HUES48 (cell line): ENCODE measurements around the gene OR10A2.

Source experiments
- H3K27ac ChIP-seq: one replicate; pipeline ENCODE4 v1.7.0; 2013; ENCODE audit warnings: low read depth, low read length, inconsistent platforms
- H3K27me3 ChIP-seq: 2 replicates; pipeline ENCODE4 v1.6.1; 2013; ENCODE audit warnings: mild to moderate bottlenecking, low read length; ENCODE audit not compliant: control insufficient read depth, insufficient read depth
- H3K36me3 ChIP-seq: 2 replicates; pipeline ENCODE4 v1.6.1; 2013; ENCODE audit warnings: low read length; ENCODE audit not compliant: control insufficient read depth, insufficient read depth
- H3K4me1 ChIP-seq: 2 replicates; pipeline ENCODE4 v1.6.1; 2013; ENCODE audit warnings: mild to moderate bottlenecking, low read length; ENCODE audit not compliant: control insufficient read depth, insufficient read depth
- H3K4me3 ChIP-seq: 2 replicates; pipeline ENCODE4 v1.5.1; 2013; ENCODE audit warnings: mild to moderate bottlenecking, low read depth, low read length
- H3K9ac ChIP-seq: 2 replicates; pipeline ENCODE4 v1.6.1; 2013; ENCODE audit warnings: mild to moderate bottlenecking, low read depth, low read length, moderate library complexity
- H3K9me3 ChIP-seq: 2 replicates; pipeline ENCODE4 v1.6.1; 2013; ENCODE audit warnings: low read length; ENCODE audit not compliant: control insufficient read depth, insufficient read depth

OR10A2 gene

DNA sequence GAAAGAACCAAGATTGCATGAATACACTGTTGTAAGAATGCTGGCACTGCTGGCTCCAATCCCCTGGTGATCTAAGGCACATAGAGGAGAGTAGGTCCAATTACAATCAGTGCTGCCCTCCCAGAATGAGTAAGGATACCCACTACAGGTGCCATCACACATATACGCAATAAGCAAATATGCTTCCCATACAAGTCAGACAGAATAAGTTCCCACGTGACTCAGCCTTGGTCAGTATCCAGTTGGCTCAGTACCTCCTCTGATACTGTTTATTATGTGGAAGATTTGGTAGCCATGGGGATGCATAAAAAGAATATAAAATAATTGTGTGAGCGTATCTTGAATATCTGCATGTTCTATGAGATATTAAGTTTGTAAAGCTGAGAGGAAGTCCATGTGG, 49.1 kb downstream of the OR10A2 start:
- peaks cover 5% of the 10 kb centered on the region; the same call in 1 of the 2 replicates for H3K4me1 ChIP-seq
- H3K9me3 ChIP-seq, result no peaks in the 10 kb centered on the region
- H3K27ac ChIP-seq, result no peak overlapping the region
- H3K4me3 ChIP-seq, result no peak overlapping the region
- no peaks in the 10 kb centered on the region for H3K36me3 ChIP-seq
- no peaks in the 10 kb centered on the region for H3K27me3 ChIP-seq
- no peak overlapping the region for H3K9ac ChIP-seq

GRCh38 chr11:6919698-6920097, 56.8 kb downstream of the OR10A2 start:
- no peak overlapping the region for H3K9ac ChIP-seq
- H3K9me3 ChIP-seq, result no peaks in the 10 kb centered on the region
- H3K27ac ChIP-seq, result no peak overlapping the region
- H3K27me3 ChIP-seq, result no peaks in the 10 kb centered on the region
- no peak overlapping the region for H3K4me3 ChIP-seq
- no peaks in the 10 kb centered on the region for H3K4me1 ChIP-seq
- no peaks in the 10 kb centered on the region for H3K36me3 ChIP-seq

GRCh38 chr11:6920702-6921101, 57.8 kb downstream of the OR10A2 start, which contains the start of gene OR2D3:
Gene OR2D3 (plus strand): TSS chr11:6921002. CDS start chr11:6921002, 0 bp downstream.
- Histone ChIP-seq H3K27ac (no peak within 1 kb of the TSS), H3K27me3 (no peaks in the 10 kb centered on the region), H3K9me3 (no peaks in the 10 kb centered on the region), H3K9ac (no peak within 1 kb of the TSS), H3K4me3 (no peak within 1 kb of the TSS), H3K36me3 (no peaks in the 10 kb centered on the region), H3K4me1 (peaks cover 3% of the 10 kb centered on the region; the same call in 1 of the 2 replicates)
